HTERT RPE-1 (cell line): ENCODE results near the gene C11orf52.
"Not testable (repeated sequence)": the region's sequence is repeated elsewhere in the genome, so short reads cannot be mapped to it uniquely, and the experiment has no call there.

ENCODE experiments used
- in situ Hi-C: fragments of 300-500 bp; cut with MboI; formaldehyde crosslinking; loops from 4 replicates; pipeline ENCODE4 v1.14.3; 2020; ENCODE audit warnings: low sequenced_read_pairs

C11orf52 gene, protein sequence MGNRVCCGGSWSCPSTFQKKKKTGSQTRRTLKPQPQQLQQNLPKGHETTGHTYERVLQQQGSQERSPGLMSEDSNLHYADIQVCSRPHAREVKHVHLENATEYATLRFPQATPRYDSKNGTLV

DNA sequence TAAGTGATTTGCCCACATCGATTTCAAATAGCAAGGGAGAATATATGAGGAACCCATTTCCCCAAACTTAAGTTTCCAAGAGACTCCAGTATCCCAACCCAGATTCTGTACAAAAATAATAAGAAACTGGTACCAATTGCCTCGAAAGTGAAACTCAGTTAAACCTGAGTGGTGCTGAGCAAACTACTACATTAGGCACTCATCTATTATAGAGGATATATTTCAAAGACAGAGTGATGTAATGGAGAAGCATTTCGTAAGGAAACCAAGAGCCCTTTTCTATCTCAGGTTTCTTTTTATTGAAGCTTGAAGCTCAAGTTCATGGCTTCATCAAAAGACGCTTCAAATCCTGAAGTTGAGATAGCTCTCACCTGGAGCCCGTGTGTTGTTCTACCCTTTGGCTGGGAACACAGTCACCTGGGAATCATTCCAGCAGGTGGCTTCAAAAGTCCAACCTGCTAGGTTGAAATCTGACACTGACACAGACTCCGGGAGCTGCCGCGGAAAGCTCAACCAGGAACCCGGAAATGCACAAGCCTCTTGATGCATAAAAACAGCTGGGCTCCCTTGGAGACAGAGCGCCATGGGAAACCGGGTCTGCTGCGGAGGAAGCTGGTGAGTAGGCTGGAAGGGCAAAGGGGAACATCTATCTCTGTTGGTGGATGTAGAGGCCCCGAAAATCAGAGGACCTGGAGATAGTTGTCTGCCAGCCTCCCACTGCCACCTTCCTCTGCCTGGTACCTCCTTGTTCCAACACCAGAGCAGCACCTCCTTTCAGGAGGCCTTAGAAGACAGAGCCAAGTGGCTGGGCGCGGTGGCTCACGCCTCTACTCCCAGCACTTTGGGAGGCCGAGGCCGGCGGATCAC, at the start of gene C11orf52:
Gene C11orf52 (plus strand): TSS at position 524 of the 867 bp plus-strand sequence. CDS start 60 bp downstream, at position 584.
- in situ Hi-C loops = no loop called here

DNA sequence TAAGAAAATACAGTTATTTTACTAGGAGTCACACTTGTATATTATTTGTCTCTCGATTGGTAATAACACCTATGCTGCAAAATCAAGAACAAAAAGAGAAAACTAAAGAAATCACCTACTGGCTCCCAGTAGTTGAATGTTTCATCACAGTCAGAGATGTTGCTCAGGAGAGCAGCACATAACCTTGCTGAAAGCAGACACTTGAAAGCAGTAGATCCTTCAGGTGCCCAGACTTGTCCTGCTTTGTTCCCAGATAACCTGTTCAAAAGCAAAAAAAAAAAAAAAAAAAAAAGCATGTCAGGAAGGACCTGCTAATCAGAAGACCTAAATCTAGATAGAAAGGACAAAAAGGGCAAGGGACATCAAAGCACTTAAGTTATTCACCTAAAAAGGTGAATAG, 48.6 kb upstream of the C11orf52 start:
- in situ Hi-C loops = no loop called here

DNA sequence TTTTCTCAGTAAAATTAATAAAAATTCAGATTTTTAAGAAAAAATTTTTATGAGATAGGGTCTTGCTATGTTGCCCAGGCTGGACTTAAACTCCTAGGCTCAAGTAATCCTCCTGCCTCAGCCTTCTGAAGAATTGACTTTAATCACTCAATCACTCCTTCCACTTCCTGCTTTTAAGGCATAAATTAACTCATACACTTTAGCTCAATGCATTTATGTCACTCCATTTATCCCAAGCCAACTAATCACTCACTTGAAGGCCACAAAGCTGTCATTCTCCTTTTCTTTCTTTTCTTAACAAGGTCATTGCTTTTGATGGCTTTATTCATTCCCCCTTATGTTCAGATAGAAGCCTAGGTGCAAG, 48.2 kb upstream of the C11orf52 start:
- in situ Hi-C loops = no loop called here

DNA sequence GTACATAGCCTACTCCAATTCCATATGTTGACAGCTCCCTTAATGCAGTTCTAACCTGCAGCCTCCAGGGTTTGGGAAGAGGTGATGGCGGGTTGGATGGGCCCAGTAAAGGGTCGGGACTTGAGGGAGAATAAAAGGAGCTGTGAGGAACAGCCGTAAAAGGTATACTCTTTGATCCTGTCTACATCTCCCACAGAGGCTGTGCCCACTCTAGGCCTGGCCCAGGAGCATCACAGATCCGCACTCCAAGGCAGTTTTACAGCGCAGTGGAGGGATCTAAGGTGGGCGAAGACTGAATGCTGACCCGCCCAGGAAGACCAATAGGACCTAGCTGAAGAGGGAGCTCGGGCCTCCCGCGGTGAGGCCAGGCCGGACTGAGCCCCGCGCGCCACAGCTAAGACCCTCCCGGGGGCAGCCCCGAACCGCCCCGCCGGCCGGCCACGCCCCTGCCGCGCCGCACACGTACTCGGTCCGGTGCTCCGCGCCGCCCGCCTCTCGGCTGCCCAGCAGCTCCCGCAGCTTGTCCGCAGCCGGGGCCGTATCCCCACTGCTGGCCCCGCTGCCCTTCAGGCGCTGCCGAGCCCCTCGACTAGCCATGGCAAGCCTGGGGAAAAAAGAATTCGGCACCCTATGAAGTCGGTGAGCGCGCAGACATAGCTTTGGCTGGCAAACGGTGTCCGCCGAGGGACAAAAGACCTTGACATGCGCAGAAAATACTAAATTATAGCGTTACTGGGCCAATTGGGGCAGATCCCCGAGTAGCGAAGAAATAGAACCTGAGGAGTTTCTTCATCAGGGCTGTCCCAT, 47.6 kb upstream of the C11orf52 start, which contains the start of gene ALG9:
Gene ALG9 (minus strand): TSS at position 696 of the 807 bp plus-strand sequence. CDS start 99 bp downstream, at position 597.
- in situ Hi-C loops = no loop called here

DNA sequence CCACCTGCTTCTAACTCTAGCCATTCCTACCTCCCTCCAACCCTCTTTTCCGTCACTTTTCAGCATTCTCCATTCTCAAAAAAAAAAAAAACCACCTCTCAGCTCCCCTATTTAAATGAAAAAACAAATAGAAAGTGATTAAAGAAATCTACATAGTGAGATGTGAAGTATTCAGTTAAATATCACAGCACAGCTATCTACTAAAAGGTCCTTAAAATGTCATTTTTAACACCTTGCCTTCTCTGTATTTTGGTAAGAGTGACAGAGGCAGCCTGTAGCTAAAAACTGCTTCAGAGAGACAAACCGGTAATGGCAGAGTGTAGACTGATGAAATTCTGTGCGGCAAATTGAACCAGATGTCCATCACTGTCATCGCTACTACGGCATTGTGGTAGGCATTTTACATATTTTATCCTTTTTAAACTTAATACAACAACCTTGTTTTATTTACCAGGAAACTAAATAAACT, 47.0 kb upstream of the C11orf52 start:
- in situ Hi-C loops = no loop called here

DNA sequence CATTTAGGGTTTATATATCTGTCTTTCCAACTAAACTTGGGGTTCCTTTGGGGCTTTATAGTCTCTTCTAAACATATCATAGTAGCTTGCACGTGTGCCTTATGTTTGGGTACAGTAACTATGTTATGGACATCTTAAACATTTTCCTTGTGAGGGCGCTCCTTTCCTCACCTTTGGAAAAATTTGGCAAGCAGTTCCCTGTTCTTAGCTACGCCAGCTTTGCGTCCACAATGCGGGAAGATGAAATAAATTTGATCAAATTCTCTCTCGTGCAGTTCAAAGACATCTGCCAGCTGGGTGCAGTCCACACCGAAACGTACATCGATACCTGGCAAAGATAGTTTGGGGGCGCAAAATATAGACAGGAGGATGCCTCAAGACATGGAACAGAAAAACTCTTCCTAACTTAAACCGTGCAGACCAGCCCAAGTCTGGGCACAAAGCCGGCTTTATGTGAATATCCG, 40.3 kb upstream of the C11orf52 start:
- in situ Hi-C loops = no loop called here

DNA sequence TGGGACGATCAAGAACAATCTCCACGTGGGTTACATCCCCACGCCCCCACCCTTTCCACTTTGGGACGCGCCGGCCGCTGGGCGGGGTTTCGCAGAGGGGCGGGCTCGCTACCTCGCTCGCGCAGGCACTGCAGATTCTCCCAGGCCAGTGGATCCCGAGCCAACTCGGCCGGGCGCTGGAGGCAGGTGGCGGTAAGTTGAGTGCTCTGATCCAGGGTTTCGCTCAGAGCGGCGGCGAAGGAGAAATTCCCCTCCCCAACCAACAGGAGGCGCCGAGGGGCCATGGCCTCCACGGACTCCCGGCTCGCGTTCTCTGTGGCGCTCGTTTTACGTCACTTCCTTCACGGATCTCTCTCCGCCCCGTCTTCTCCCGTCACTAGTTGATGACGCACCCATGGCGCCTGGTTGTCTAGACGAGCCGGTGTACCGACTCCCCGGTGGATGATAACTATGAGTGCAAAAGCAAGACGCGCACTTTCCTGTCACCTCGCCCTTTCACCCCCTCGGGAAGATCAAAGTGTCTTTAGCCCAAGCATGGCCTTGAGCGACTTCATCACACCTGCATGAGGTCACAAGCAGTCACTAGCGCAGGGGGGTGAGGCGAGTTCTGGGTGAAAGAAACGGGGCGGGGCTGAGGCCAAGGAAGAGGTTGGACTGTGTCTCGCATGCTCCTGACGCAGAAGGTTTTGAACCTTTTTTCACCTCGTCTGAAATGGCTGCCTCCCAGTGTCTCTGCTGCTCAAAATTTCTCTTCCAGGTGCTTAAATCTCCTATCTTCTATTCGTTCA, 39.7 kb upstream of the C11orf52 start, which contains the start of the genes CFAP68 and FDXACB1:
Gene CFAP68 (plus strand): TSS at position 693 of the 788 bp plus-strand sequence. CDS start 20 bp downstream, at position 713.
Gene FDXACB1 (minus strand): TSS at position 317 of the 788 bp plus-strand sequence. CDS start 33 bp downstream, at position 284.
- in situ Hi-C loops = no loop called here

DNA sequence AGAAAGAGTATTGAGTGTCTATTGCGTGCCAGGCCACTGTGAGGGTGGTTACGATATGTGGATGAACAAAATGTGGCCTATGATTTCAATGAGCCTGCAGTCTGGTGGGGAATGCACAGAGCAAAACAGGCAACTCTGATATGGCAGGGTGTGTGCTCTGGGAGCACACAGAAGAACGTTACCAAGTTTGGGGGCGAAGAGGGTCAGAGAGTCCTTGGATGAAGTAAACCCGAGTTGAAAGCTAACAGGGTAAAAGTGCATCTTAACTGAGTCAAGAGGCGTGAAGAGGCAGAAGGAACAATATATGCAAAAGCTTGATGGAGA, 39.1 kb upstream of the C11orf52 start:
- in situ Hi-C loops = no loop called here

DNA sequence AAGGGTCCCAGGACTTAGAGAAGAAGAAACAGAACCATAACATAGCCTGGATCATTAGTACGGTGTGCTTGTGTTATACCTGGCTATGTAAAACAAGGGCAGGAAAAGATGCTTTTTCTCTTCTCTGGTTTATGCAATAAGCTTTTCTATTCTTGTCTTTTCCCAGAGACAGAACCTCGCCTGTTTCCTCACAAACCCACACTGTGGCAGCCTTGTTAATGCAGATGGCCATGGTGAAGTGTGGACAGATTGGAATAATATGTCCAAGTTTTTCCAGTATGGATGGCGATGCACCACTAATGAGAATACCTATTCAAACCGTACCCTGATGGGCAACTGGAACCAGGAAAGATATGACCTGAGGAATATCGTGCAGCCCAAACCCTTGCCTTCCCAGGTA, 36.5 kb upstream of the C11orf52 start:
- in situ Hi-C loops = no loop called here

DNA sequence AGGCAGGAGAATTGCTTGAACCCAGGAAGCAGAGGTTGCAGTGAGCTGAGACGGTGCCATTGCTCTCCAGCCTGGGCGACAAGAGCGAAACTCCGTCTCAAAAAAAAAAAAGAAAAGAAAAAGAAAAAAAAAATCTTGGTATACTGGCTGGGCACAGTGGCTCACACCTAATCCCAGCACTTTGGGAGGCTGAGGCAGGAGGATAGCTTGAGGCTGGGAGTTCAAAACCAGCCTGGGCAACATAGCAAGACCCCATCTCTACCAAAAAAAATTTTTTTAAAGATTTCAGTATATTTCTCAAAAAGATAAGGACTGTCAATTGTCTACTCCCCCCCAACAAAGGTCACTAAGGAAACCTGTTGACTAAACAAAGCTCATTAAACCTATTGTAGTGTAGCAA, 33.7 kb upstream of the C11orf52 start:
- in situ Hi-C loops = not testable (repeated sequence)

DNA sequence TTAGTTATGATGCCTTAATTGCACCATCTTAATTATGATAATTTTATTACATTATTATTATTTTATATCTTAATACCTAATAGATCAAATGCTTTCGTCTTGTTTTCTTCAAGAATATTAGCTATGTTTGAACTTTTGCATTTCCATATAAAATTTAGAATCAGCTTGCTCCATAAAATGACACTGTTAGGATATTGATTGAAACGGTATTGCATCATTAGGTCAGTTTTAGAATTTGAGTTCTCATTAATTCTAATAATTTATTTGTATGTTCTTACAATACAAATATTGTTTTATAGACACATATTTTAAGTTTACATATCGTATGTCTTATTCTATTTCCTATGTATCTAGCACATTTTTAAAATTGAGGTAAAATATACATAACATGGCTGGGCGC, 32.7 kb upstream of the C11orf52 start:
- in situ Hi-C loops = no loop called here

DNA sequence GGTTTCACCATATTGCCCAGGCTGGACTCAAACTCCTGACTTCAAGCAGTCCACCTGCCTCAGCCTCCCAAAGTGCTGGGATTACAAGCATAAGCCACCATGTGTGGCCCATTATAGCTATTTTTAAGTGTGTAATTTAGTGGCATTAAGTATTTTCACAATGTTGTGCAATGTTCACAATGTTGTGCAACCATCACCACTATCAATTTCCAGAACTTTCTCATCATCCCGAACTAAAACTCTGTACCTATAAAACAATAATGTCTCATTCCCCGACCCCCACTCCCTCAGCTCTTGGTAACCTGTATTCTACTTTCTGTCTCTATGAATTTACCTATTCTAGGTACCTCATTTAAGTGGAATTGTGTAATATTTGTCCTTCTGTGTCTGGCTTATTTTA, 31.9 kb upstream of the C11orf52 start:
- in situ Hi-C loops = no loop called here

DNA sequence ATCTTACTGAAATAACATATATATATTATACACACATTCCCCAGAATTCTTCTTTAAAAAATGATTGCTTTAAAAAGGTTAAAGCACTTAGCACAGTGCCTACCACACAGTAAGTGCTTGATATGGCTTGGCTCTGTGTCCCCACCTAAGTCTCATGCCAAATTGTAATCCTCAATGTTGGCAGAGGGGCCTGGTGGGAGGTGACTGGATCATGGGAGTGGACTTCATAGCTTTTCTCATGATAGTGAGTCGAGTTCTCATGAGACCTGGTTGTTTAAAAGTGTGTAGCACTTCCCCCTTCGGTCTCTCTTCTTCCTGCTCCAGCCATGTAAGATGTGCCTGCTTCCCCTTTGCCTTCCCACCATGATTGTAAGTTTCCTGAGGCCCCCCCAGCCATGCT, 13.3 kb upstream of the C11orf52 start:
- in situ Hi-C loops = no loop called here

DNA sequence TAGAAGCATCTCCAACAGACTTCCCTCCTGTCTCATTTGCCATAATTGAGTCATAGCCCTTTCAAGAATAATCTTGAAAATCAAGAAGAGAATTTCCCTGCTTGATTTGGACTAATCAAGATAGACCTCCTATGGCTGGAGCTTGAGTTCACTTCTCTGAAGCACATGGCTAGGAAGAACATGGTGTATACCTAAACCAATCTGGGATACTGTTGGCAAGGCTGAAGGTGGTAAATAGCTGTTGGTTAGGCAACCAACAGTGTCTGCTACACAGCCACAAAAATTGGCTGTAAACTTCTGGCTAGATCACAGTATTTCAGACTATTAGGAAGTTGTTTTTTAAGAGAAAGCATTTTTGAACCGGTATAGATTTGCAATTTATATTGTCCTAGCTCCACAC, 12.0 kb upstream of the C11orf52 start:
- in situ Hi-C loops = no loop called here

DNA sequence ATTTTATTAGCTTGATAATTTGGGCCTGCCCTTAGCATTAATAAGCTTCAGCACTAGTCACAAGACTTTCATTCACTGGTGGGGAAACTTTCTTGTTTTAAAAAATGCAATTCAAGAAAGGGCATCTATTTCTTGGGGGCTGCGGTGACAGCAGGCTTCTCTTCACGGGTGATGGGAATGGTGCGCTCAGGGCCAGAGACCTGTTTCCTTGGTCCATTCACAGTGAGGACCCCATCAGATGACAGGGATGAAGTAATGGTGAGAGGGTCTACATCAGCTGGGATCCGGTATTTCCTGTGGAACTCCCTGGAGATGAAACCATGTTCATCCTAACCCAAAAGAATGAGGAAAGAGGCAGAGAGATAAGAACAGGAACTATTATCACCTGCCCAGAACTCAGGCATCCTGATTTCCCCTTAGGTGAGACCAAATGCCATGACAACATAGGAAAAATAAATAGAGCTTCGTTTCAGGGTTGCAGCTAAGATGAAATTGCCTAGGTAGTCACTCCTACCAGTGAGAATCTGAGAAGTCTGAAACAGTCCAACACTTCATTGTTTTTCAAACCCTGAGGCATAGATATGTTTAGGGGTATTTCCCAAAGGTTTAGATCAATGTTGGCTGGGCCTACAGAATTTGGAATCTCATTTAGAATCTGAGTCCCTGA, 9.9 kb upstream of the C11orf52 start:
- in situ Hi-C loops = no loop called here

DNA sequence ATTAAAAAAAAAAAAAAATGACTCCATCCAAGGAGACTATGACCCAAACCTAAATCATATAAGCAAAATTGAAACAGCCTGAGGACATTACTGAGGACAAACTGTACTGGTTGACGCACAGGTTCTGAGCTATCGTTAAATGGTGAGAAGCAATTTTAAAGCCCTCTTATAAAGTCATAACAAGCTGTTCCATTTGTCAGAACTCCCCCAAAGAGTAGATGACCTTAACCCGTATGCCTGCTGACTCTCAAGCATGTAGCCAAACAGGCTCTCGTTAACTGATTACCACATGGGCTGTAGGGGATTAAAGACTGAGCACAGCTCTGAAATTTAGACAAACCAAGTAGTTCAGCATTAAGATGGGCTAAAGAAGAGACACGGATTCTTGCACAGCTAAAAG, 9.3 kb upstream of the C11orf52 start:
- in situ Hi-C loops = no loop called here

DNA sequence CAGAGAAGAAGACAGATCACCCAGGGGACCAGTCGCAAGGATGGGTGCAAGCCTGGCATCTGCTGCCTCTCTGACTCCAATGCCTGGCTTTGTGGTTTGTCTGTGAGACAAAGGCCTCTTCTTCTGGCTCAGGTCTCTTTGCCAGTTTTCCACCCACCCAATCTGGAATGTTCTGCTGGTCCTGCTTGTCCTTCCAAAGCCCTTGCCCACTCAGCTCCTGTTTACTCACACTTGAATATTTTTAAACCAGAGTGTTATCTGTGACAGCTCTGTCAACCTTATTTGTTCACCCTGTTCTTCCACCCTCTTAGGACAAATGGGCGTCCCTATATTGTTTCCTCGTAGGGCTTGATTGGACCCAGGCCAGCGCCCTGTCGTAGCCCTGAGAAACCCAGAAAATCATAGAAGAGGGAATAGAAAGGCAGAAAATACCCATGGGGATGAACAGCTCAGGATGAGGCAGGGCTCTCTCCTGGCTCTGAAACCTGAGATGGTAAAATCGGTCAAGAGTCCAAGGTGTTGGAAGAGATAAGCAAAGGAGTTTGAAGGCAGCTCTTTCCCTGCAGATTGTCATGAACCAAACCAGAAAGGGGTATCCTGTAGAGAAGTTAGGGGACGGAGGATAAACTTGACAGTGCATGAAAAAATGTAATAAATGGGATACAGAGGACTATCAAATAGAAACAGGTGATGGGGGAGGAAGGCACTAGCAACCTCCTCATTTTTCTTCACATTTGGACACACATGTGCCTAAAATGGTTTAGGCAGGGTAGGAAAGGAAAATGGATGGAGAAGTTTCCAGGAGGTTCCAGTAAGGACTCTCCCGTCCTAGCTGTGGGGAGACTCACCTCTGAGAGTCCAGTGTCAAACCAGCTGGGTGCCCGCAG, 7.8 kb upstream of the C11orf52 start:
- in situ Hi-C loops = no loop called here

DNA sequence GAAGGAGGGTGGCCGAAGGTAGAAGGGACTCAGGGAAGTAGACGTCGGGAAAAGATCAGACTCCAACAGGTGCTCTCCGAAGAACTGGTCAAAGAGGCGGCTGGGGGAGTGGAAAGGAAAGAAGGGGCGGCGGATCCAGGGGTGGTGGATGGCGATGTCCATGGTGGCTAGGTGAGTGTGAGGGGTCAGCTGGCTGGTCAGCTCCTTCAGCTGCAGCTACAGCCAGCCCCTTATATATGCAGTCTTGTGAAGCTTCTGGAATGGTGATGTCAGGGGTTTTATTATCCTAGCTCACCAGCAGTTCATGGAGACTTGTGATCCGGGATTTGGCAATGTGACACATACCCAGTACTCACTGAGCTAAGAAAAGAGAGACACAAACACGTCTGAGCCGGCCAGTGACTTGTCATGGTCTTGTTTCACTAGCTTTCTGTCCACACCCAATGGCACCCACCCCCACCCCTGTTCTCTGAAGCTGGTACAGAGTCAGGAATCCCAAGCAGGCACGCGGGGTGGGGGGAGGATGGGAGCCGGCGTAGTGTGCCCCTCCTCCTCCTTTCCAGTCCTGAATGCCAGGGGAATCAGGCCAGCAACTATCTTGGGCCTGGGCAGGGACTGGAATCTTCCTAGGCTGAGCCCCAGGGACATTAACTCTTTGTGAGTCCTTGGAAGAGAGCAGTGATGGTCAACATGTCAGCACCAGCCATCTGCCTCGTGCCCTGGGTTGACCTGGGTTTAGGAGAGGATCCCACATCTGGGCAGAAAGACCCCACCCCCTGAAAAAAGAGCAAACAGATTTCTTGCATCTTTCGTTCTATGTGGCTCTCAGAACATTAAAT, 6.9 kb upstream of the C11orf52 start, which contains the start of gene CRYAB:
Gene CRYAB (minus strand): TSS at position 208 of the 839 bp plus-strand sequence. CDS start 46 bp downstream, at position 162.
- in situ Hi-C loops = no loop called here
